T-helper 2 cell treated with Interferon-gamma antibody and Interleukin-4, amounts not matched to agents 5 μg/mL and 100 μg/mL, for 36 hours (primary cell): ENCODE measurements around the gene MOCS1.

Experiments
- DNase-seq: peaks from one replicate; pipeline ENCODE4 v3.0.0; 2021; ENCODE audit warnings: low spot score
- H3K27ac Mint-ChIP-seq: one replicate; pipeline ENCODE4 v1.8.0; 2021; ENCODE audit warnings: mild to moderate bottlenecking, mixed read lengths
- H3K27me3 Mint-ChIP-seq: one replicate; pipeline ENCODE4 v1.8.0; 2021; ENCODE audit warnings: low read depth, mixed read lengths
- H3K36me3 Mint-ChIP-seq: one replicate; pipeline ENCODE4 v1.8.0; 2021; ENCODE audit warnings: low read depth, mixed read lengths
- H3K4me1 Mint-ChIP-seq: one replicate; pipeline ENCODE4 v1.8.0; 2021; ENCODE audit warnings: low read depth, mixed read lengths
- H3K4me3 Mint-ChIP-seq: one replicate; pipeline ENCODE4 v1.8.0; 2022; ENCODE audit warnings: mild to moderate bottlenecking, moderate library complexity, mixed read lengths
- H3K9me3 Mint-ChIP-seq: one replicate; pipeline ENCODE4 v1.8.0; 2021; ENCODE audit warnings: mixed read lengths

Gene MOCS1

GRCh38 chr6:39910744-39911143 lies 23.5 kb downstream of the MOCS1 start:
- no peak for DNase-seq
- no peak overlapping the region for H3K27ac Mint-ChIP-seq
- H3K4me1 Mint-ChIP-seq = no peaks in the 10 kb centered on the region
- no peaks in the 10 kb centered on the region for H3K9me3 Mint-ChIP-seq
- H3K4me3 Mint-ChIP-seq = no peak overlapping the region
- H3K27me3 Mint-ChIP-seq = no peaks in the 10 kb centered on the region
- H3K36me3 Mint-ChIP-seq = no peaks in the 10 kb centered on the region

GRCh38 chr6:39910164-39910563 lies 24.1 kb downstream of the MOCS1 start:
- Mint-ChIP-seq H3K4me1 (no peaks in the 10 kb centered on the region), H3K4me3 (no peak overlapping the region), H3K27ac (no peak overlapping the region), H3K27me3 (no peaks in the 10 kb centered on the region), H3K36me3 (no peaks in the 10 kb centered on the region), H3K9me3 (no peaks in the 10 kb centered on the region)
- no peak for DNase-seq

- H3K4me1 Mint-ChIP-seq = no peaks in the 10 kb centered on the region
- no peaks in the 10 kb centered on the region for H3K27me3 Mint-ChIP-seq
- no peak overlapping the region for H3K4me3 Mint-ChIP-seq
- H3K27ac Mint-ChIP-seq = no peak overlapping the region
- no peak for DNase-seq
- no peaks in the 10 kb centered on the region for H3K9me3 Mint-ChIP-seq
- no peaks in the 10 kb centered on the region for H3K36me3 Mint-ChIP-seq
Measured at GRCh38 chr6:39909701-39910100, 24.6 kb downstream of the MOCS1 start.

- Mint-ChIP-seq H3K36me3 (no peaks in the 10 kb centered on the region), H3K27me3 (no peaks in the 10 kb centered on the region), H3K4me1 (no peaks in the 10 kb centered on the region), H3K4me3 (no peak overlapping the region), H3K9me3 (no peaks in the 10 kb centered on the region), H3K27ac (no peak overlapping the region)
- no peak for DNase-seq
Measured at GRCh38 chr6:39908838-39909583, 25.3 kb downstream of the MOCS1 start.

GRCh38 chr6:39907871-39908575 lies 26.2 kb downstream of the MOCS1 start:
- no peak for DNase-seq
- H3K4me3 Mint-ChIP-seq = no peak overlapping the region
- no peaks in the 10 kb centered on the region for H3K27me3 Mint-ChIP-seq
- H3K9me3 Mint-ChIP-seq = no peaks in the 10 kb centered on the region
- no peak overlapping the region for H3K27ac Mint-ChIP-seq
- no peaks in the 10 kb centered on the region for H3K36me3 Mint-ChIP-seq
- no peaks in the 10 kb centered on the region for H3K4me1 Mint-ChIP-seq

- no peaks in the 10 kb centered on the region for H3K27me3 Mint-ChIP-seq
- no peak for DNase-seq
- H3K27ac Mint-ChIP-seq = no peak overlapping the region
- no peaks in the 10 kb centered on the region for H3K36me3 Mint-ChIP-seq
- H3K4me3 Mint-ChIP-seq = no peak overlapping the region
- H3K4me1 Mint-ChIP-seq = no peaks in the 10 kb centered on the region
- no peaks in the 10 kb centered on the region for H3K9me3 Mint-ChIP-seq
Measured at GRCh38 chr6:39906318-39906761, 27.9 kb downstream of the MOCS1 start.

- no peaks in the 10 kb centered on the region for H3K4me1 Mint-ChIP-seq
- no peaks in the 10 kb centered on the region for H3K9me3 Mint-ChIP-seq
- H3K4me3 Mint-ChIP-seq = no peak overlapping the region
- DNase-seq = no peak
- no peaks in the 10 kb centered on the region for H3K27me3 Mint-ChIP-seq
- H3K36me3 Mint-ChIP-seq = no peaks in the 10 kb centered on the region
- H3K27ac Mint-ChIP-seq = no peak overlapping the region
Measured at GRCh38 chr6:39905640-39905975, 28.7 kb downstream of the MOCS1 start.

- H3K4me3 Mint-ChIP-seq = no peak overlapping the region
- no peaks in the 10 kb centered on the region for H3K36me3 Mint-ChIP-seq
- H3K9me3 Mint-ChIP-seq = no peaks in the 10 kb centered on the region
- no peak for DNase-seq
- no peaks in the 10 kb centered on the region for H3K4me1 Mint-ChIP-seq
- no peak overlapping the region for H3K27ac Mint-ChIP-seq
- H3K27me3 Mint-ChIP-seq = no peaks in the 10 kb centered on the region
Measured at GRCh38 chr6:39904946-39905639, 29.2 kb downstream of the MOCS1 start.

GRCh38 chr6:39903656-39904055 lies 30.6 kb downstream of the MOCS1 start:
- H3K4me1 Mint-ChIP-seq = no peaks in the 10 kb centered on the region
- no peak overlapping the region for H3K27ac Mint-ChIP-seq
- no peak for DNase-seq
- H3K36me3 Mint-ChIP-seq = no peaks in the 10 kb centered on the region
- no peaks in the 10 kb centered on the region for H3K27me3 Mint-ChIP-seq
- no peaks in the 10 kb centered on the region for H3K9me3 Mint-ChIP-seq
- no peak overlapping the region for H3K4me3 Mint-ChIP-seq

- Mint-ChIP-seq H3K4me3 (no peak overlapping the region), H3K36me3 (no peaks in the 10 kb centered on the region), H3K27ac (no peak overlapping the region), H3K27me3 (no peaks in the 10 kb centered on the region), H3K9me3 (no peaks in the 10 kb centered on the region), H3K4me1 (no peaks in the 10 kb centered on the region)
- DNase-seq = no peak
Measured at GRCh38 chr6:39902786-39903465, 31.3 kb downstream of the MOCS1 start.

- H3K4me1 Mint-ChIP-seq = no peaks in the 10 kb centered on the region
- H3K27me3 Mint-ChIP-seq = no peaks in the 10 kb centered on the region
- no peak overlapping the region for H3K4me3 Mint-ChIP-seq
- H3K27ac Mint-ChIP-seq = no peak overlapping the region
- H3K36me3 Mint-ChIP-seq = no peaks in the 10 kb centered on the region
- DNase-seq = no peak
- H3K9me3 Mint-ChIP-seq = no peaks in the 10 kb centered on the region
Measured at GRCh38 chr6:39902136-39902535, 32.1 kb downstream of the MOCS1 start.

- Mint-ChIP-seq H3K4me1 (no peaks in the 10 kb centered on the region), H3K36me3 (no peaks in the 10 kb centered on the region), H3K9me3 (no peaks in the 10 kb centered on the region), H3K4me3 (no peak overlapping the region), H3K27me3 (no peaks in the 10 kb centered on the region), H3K27ac (no peak overlapping the region)
- DNase-seq = no peak
Measured at GRCh38 chr6:39901670-39902069, 32.6 kb downstream of the MOCS1 start.

- H3K4me3 Mint-ChIP-seq = no peak overlapping the region
- DNase-seq = no peak
- no peaks in the 10 kb centered on the region for H3K36me3 Mint-ChIP-seq
- no peak overlapping the region for H3K27ac Mint-ChIP-seq
- H3K9me3 Mint-ChIP-seq = no peaks in the 10 kb centered on the region
- no peaks in the 10 kb centered on the region for H3K27me3 Mint-ChIP-seq
- H3K4me1 Mint-ChIP-seq = no peaks in the 10 kb centered on the region
Measured at GRCh38 chr6:39901116-39901655, 33.1 kb downstream of the MOCS1 start.
